ENCODE data around the gene AK1.

Gene AK1

GRCh38 chr9:127826253-127826913, 51.1 kb downstream of the AK1 start:
- Histone ChIP-seq H3K9me2 (ENCODE audit: low read depth, low read length) (no peaks in the 10 kb centered on the region), H3K79me2 (ENCODE audit: insufficient read depth, low read length) (no peaks in the 10 kb centered on the region), H3K9me3 (ENCODE audit: low read length) (no peaks in the 10 kb centered on the region), H3K4me3 (ENCODE audit: low read depth, low read length, poor library complexity, severe bottlenecking) (no peak overlapping the region), H3K4me1 (ENCODE audit: insufficient read depth, low read length, severe bottlenecking) (no peaks in the 10 kb centered on the region), H3K9ac (ENCODE audit: low read length) (no peak overlapping the region), H3K36me3 (ENCODE audit: insufficient read depth, low read length) (no peaks in the 10 kb centered on the region), H3K27ac (ENCODE audit: low read depth, low read length, poor library complexity, severe bottlenecking) (no peak overlapping the region), H3K4me2 (ENCODE audit: low read length) (no peak overlapping the region), H2AFZ (ENCODE audit: low read length) (no peak overlapping the region), H3K27me3 (ENCODE audit: insufficient read depth, low read length) (no peaks in the 10 kb centered on the region), H4K20me1 (ENCODE audit: insufficient read depth, low read length) (no peaks in the 10 kb centered on the region), H3F3A (ENCODE audit: insufficient read depth, low read length) (no peaks in the 10 kb centered on the region)
- TF ChIP-seq EZH2 (IDR thresholded peaks at IDR 0.05; ENCODE audit: borderline replicate concordance, low read length) = no peak
- TF ChIP-seq CTCF (IDR thresholded peaks at IDR 0.05; ENCODE audit: low read length) = no peak

GRCh38 chr9:127825319-127826051, 52.0 kb downstream of the AK1 start:
- Histone ChIP-seq H3K27me3 (ENCODE audit: insufficient read depth, low read length) (no peaks in the 10 kb centered on the region), H3K4me1 (ENCODE audit: insufficient read depth, low read length, severe bottlenecking) (no peaks in the 10 kb centered on the region), H3F3A (ENCODE audit: insufficient read depth, low read length) (no peaks in the 10 kb centered on the region), H3K9me2 (ENCODE audit: low read depth, low read length) (no peaks in the 10 kb centered on the region), H3K36me3 (ENCODE audit: insufficient read depth, low read length) (no peaks in the 10 kb centered on the region), H3K4me2 (ENCODE audit: low read length) (peak overlapping the region; percentile 33; the same call in 1 of the 2 replicates), H2AFZ (ENCODE audit: low read length) (no peak overlapping the region), H3K9ac (ENCODE audit: low read length) (no peak overlapping the region), H3K79me2 (ENCODE audit: insufficient read depth, low read length) (no peaks in the 10 kb centered on the region), H4K20me1 (ENCODE audit: insufficient read depth, low read length) (no peaks in the 10 kb centered on the region), H3K4me3 (ENCODE audit: low read depth, low read length, poor library complexity, severe bottlenecking) (no peak overlapping the region), H3K9me3 (ENCODE audit: low read length) (no peaks in the 10 kb centered on the region), H3K27ac (ENCODE audit: low read depth, low read length, poor library complexity, severe bottlenecking) (no peak overlapping the region)
- TF ChIP-seq EZH2 (IDR thresholded peaks at IDR 0.05; ENCODE audit: borderline replicate concordance, low read length) = no peak
- TF ChIP-seq CTCF (IDR thresholded peaks at IDR 0.05; ENCODE audit: low read length) = peak; percentile 51

GRCh38 chr9:127822108-127822507, 55.4 kb downstream of the AK1 start:
- TF ChIP-seq EZH2 (IDR thresholded peaks at IDR 0.05; ENCODE audit: borderline replicate concordance, low read length) (no peak), CTCF (IDR thresholded peaks at IDR 0.05; ENCODE audit: low read length) (no peak)
- no peaks in the 10 kb centered on the region; the same call in 1 of the 2 replicates for H3K36me3 ChIP-seq (ENCODE audit: insufficient read depth, low read length)

More at GRCh38 chr9:127822108-127822507, 55.4 kb downstream of the AK1 start:
- H3K4me3 ChIP-seq (ENCODE audit: low read depth, low read length, poor library complexity, severe bottlenecking) = no peak overlapping the region
- no peaks in the 10 kb centered on the region for H3K79me2 ChIP-seq (ENCODE audit: insufficient read depth, low read length)
- H3F3A ChIP-seq (ENCODE audit: insufficient read depth, low read length) = no peaks in the 10 kb centered on the region
- H3K9ac ChIP-seq (ENCODE audit: low read length) = no peak overlapping the region
- H3K4me1 ChIP-seq (ENCODE audit: insufficient read depth, low read length, severe bottlenecking) = no peaks in the 10 kb centered on the region
- H4K20me1 ChIP-seq (ENCODE audit: insufficient read depth, low read length) = no peaks in the 10 kb centered on the region
- H3K9me2 ChIP-seq (ENCODE audit: low read depth, low read length) = no peaks in the 10 kb centered on the region
- no peak overlapping the region for H2AFZ ChIP-seq (ENCODE audit: low read length)
- no peaks in the 10 kb centered on the region for H3K9me3 ChIP-seq (ENCODE audit: low read length)
- no peaks in the 10 kb centered on the region for H3K27me3 ChIP-seq (ENCODE audit: insufficient read depth, low read length)
- no peak overlapping the region for H3K4me2 ChIP-seq (ENCODE audit: low read length)
- no peak overlapping the region for H3K27ac ChIP-seq (ENCODE audit: low read depth, low read length, poor library complexity, severe bottlenecking)

Measured in OCI-LY1 (cell line).